ENCODE results near the gene ZNF428.
A peak's percentile ranks its signal among the peaks of the same experiment; 100 is the strongest.
"Not testable (repeated sequence)": the region's sequence is repeated elsewhere in the genome, so short reads cannot be mapped to it uniquely, and the experiment has no call there.

Gene ZNF428

DNA sequence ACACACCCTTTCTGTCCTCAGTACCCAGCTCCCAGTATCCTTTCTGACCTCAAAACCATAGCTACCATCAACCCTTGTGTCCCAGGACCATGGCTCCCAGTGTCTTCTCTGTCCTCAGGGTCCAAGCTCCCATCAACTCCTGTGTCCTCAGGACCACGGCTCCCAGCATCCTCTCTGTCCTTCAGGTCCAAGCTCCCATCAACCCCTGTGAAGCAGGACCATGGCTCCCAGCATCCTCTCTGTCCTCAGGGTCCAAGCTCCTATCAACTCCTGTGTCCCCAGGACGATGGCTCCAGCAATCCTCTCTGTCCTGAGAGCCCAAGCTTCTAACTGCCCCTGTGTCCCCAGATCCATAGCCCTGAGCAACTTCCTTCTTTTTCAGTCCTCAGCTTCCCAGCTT is 21.9 kb upstream of the ZNF428 start:
- TF ChIP-seq, protein P1, sequence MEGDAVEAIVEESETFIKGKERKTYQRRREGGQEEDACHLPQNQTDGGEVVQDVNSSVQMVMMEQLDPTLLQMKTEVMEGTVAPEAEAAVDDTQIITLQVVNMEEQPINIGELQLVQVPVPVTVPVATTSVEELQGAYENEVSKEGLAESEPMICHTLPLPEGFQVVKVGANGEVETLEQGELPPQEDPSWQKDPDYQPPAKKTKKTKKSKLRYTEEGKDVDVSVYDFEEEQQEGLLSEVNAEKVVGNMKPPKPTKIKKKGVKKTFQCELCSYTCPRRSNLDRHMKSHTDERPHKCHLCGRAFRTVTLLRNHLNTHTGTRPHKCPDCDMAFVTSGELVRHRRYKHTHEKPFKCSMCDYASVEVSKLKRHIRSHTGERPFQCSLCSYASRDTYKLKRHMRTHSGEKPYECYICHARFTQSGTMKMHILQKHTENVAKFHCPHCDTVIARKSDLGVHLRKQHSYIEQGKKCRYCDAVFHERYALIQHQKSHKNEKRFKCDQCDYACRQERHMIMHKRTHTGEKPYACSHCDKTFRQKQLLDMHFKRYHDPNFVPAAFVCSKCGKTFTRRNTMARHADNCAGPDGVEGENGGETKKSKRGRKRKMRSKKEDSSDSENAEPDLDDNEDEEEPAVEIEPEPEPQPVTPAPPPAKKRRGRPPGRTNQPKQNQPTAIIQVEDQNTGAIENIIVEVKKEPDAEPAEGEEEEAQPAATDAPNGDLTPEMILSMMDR (conservative IDR thresholded peaks at IDR 0.05; ENCODE audit: control insufficient read depth, insufficient read depth, low read depth, low read length), result no peak
- no peak for DNase-seq (ENCODE audit: low read depth)
- H3K4me3 ChIP-seq (ENCODE audit: control insufficient read depth, low read depth, low read length), result no peak overlapping the region

DNA sequence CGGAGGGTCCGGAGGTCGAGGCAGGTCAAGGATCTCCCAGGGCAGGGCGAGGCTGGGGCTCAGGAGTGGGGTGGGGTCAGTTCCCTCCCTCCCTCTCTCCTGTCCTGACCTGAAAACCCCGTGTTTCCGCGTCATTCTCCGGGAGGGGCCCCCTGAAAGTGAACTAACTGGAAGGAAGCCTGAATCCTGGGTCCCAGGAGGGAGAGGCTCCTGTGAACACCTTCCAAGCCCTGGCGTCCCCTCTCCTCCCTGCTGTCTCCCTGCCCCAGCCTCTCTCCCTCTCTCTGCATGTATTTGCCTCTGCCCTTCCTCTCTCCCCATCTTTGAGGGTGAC is 21.0 kb upstream of the ZNF428 start:
- TF ChIP-seq, protein P1 (conservative IDR thresholded peaks at IDR 0.05; ENCODE audit: control insufficient read depth, insufficient read depth, low read depth, low read length), result no peak
- DNase-seq (ENCODE audit: low read depth), result no peak
- H3K4me3 ChIP-seq (ENCODE audit: control insufficient read depth, low read depth, low read length), result no peak overlapping the region

DNA sequence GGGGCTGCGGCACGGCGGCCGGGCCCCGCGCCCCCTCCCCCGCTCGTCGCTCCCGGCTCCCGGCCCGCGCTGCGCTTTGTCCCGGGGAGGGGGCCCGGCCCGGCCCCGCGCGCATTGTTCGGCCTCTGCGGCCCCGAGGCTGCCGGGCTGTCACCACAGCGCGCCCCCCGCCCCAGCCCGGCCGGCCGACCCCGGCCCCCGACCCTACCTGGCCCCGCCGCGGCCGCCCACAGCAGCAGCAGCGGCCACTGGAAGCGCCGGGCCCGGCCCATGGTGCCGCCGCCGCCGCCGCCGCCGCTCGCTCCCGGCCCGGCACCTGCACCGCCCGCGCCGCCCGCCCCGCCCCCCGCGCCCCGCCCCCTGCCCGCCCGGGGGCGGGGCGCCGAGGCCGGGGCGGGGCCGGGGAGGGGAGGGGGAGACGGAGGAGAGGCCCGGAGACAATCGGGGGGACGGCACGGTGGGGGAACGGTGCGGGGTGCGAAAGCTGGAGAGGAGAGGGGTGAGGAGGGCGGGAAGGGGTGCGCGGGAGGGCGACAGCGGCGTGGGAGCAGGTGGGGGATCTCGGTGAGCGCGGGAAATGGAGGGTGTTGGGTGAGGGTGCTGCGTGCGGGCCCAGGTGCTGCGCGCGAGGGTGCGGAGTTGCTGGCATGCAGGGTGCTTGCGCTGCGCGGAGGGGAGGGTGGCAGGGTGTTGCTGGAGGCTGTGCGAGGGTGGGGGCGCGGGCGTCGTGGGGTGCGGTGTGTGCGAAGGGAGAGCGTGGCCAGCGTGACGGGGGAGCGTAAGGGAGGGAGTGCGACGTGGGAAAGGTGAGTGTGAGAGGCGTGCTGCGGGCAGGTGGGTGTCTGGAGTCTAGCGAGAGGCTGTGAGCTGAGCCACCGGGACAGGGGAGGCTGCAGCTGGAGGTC is 20.3 kb upstream of the ZNF428 start, which contains the start of gene CADM4:
Gene CADM4, minus strand, starts transcription at position 332 of the 905 bp plus-strand sequence. Its CDS starts 60 bp downstream, at position 272.
- no peak for DNase-seq (ENCODE audit: low read depth)
- TF ChIP-seq, protein P1 (conservative IDR thresholded peaks at IDR 0.05; ENCODE audit: control insufficient read depth, insufficient read depth, low read depth, low read length), result no peak
- H3K4me3 ChIP-seq (ENCODE audit: control insufficient read depth, low read depth, low read length), result peak within 1 kb of the TSS; percentile 39

DNA sequence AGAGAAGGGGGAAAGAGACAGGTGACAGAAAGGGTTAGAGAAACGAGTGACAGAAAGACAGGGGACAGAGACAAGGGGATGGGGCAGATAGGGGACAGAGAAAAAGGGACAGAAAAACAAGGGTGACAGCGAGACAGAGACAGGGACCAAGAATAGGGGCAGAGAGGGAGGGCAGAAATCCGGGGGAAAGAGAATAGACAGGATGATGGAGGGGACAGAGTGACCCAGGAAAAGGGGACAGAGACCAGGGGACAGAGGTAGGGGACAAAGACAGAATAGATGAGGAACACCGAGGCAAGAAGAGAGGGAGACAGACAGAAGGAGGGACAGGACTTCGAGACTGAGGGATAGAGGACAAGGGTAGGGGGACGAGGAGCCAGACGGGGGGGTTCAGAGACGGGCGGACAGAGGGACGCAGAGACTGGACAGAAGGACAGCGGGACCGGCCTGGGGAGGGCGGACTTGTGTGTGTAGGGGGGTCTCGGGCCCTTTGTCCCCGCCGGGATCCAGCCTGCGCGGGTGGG is 19.6 kb upstream of the ZNF428 start:
- TF ChIP-seq, protein P1 (conservative IDR thresholded peaks at IDR 0.05; ENCODE audit: control insufficient read depth, insufficient read depth, low read depth, low read length), result no peak
- DNase-seq (ENCODE audit: low read depth), result no peak
- H3K4me3 ChIP-seq (ENCODE audit: control insufficient read depth, low read depth, low read length), result no peak overlapping the region

DNA sequence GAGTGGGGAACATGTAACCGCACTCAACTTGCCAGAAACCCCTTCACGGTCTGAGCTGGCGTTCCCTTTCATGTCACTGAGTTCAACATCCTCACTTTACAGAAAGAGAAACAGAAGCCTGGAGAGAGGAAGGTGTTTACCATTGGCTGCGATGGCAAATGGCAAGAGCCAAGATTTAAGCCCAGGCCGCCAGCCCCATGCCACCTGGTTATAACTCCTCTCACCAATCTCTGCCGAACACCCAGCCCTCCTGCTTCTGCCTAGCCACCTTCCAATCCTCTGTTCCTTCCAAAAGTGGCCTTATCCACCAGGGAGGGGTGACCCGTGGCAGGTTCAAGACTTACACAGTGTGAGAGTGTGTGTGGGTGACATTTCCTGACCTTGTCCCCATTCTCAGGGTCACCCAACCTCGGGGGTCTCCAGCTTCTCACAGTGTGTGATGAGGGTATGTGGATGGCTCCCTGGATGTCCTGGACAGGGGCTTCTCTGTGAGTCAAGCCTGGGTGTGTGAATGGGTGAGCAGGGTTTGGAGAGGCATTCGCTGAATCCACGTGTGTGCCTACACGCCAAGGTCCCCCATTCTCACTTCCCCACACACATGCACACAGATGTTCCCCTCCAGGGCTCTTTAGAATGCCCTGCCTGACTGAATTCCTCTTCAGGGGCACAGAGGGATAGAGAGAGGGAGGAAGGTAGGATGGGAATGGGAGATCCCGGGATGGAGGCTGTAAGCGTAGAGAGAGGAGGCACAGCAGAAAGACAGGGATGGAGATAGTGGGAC is 19.0 kb upstream of the ZNF428 start:
- H3K4me3 ChIP-seq (ENCODE audit: control insufficient read depth, low read depth, low read length), result no peak overlapping the region
- no peak for DNase-seq (ENCODE audit: low read depth)
- TF ChIP-seq, protein P1 (conservative IDR thresholded peaks at IDR 0.05; ENCODE audit: control insufficient read depth, insufficient read depth, low read depth, low read length), result no peak

DNA sequence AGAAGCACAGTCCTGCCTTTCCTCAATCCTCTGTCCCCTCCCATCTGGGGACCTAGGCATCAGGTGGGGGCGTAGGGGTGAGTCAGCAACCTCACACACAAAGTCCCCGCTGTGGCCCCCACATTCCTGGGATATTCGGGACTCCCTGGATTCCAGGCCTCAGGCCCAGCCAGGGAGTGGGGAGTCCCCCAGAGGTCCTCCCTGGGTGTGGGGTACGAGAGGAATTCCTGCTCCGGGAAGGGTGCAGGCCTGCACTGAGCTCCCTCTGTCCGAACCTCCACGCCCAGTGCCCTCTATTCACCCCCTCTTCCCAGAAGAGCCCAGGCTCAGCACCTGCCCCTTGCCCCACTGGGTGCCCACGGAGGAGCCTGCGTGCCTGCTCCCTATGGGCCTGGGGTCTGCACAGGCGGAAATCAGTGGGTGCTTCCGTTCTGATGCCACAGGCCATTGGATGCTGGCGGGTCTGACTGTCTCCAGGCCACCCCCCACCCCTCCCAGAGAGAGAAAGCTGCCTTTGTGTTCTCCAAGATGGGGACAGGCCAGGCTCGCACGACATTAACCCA is 16.8 kb upstream of the ZNF428 start:
- TF ChIP-seq, protein P1 (conservative IDR thresholded peaks at IDR 0.05; ENCODE audit: control insufficient read depth, insufficient read depth, low read depth, low read length), result no peak
- DNase-seq (ENCODE audit: low read depth), result no peak
- no peak overlapping the region for H3K4me3 ChIP-seq (ENCODE audit: control insufficient read depth, low read depth, low read length)

DNA sequence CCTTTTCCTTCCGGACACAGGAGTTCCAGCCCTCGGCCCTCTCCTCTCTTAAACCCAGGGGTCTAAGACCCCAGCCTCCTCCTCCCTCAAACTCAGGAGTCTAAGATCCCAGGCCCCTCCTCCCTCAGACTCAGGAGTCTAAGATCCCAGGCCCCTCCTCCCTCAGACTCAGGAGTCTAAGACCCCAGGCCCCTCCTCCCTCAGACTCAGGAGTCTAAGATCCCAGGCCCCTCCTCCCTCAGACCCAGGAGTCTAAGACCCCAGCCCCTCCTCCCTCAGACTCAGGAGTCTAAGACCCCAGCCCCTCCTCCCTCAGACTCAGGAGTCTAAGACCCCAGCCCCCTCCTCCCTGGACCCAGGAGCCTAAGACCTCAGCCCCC is 16.1 kb upstream of the ZNF428 start:
- not testable (repeated sequence) for H3K4me3 ChIP-seq (ENCODE audit: control insufficient read depth, low read depth, low read length); DNase-seq (ENCODE audit: low read depth)
